SK-N-SH (cell line): ENCODE data around the gene CCDC171. TPM values are rescaled to one million over a fixed set of nuclear protein-coding genes. Genes with fewer than 3 reads are reported as not detected.

ENCODE experiments used
- CTCF ChIA-PET: fragments of 300-600, 350-600 bp; formaldehyde crosslinking; extraction: SDS; loops from one replicate; lab custom pipeline; 2021; lab: Yijun Ruan, JAX
- POLR2A ChIA-PET: fragments of 350-600 bp; sonication (Branson Sonifier 250); formaldehyde crosslinking; extraction: SDS; loops from one replicate; lab custom pipeline; 2020; ENCODE audit warnings: antibody characterized with exemption, inconsistent platforms; lab: Yijun Ruan, JAX
- DNase-seq: peaks from one replicate; pipeline ENCODE4 v3.0.0; 2012
- H2AFZ ChIP-seq: fragments of 200-600 bp; sonication (generic); 2 replicates; pipeline ENCODE4 v1.8.1; 2016; ENCODE audit warnings: antibody characterized with exemption, mild to moderate bottlenecking, low read depth
- H3F3A ChIP-seq: fragments of 200-600 bp; sonication (generic); replicated peaks from 2 replicates; pipeline ENCODE3; 2016; ENCODE audit warnings: antibody characterized with exemption, mild to moderate bottlenecking; ENCODE audit not compliant: insufficient read depth
- H3K27ac ChIP-seq, 2 experiments: fragments of 200-500 bp in 1 of 2; fragments of 200-600 bp in 1 of 2; sonication (Bioruptor generic) in 1 of 2; sonication (generic), shearing (Covaris generic) in 1 of 2; 2 replicates each; pipeline versions ENCODE4 v1.5.1 to v1.6.1; 2014 to 2016; ENCODE audit warnings: low read depth in 2 of 2, inconsistent platforms in 1 of 2, low read length in 1 of 2, mild to moderate bottlenecking in 1 of 2, mixed read lengths in 1 of 2
- H3K27me3 ChIP-seq: fragments of 200-600 bp; sonication (generic), shearing (Covaris generic); 2 replicates; pipeline ENCODE4 v1.6.1; 2016; ENCODE audit warnings: mixed run types; ENCODE audit not compliant: insufficient read depth
- H3K36me3 ChIP-seq, 2 experiments: fragments of 200-500 bp in 1 of 2; fragments of 200-600 bp in 1 of 2; sonication (Bioruptor generic) in 1 of 2; sonication (generic) in 1 of 2; replicated peaks in 1 of 2; 2 replicates each; pipeline versions ENCODE3 to v1.5.1; 2014 to 2016; ENCODE audit warnings: low read length in 1 of 2, mild to moderate bottlenecking in 1 of 2; ENCODE audit not compliant: insufficient read depth in 2 of 2, control insufficient read depth in 1 of 2
- H3K4me1 ChIP-seq, 2 experiments: fragments of 200-500 bp in 1 of 2; fragments of 200-600 bp in 1 of 2; sonication (Bioruptor generic) in 1 of 2; sonication (generic), shearing (Covaris generic) in 1 of 2; 2 replicates each; pipeline versions ENCODE4 v1.5.1 to v1.6.1; 2014 to 2016; ENCODE audit warnings: low read depth in 1 of 2, low read length in 1 of 2, mixed run types in 1 of 2; ENCODE audit not compliant: insufficient read depth in 2 of 2, control insufficient read depth in 1 of 2
- H3K4me2 ChIP-seq: fragments of 200-600 bp; sonication (generic), shearing (Covaris generic); 2 replicates; pipeline ENCODE4 v1.6.1; 2017; ENCODE audit warnings: mixed run types
- H3K4me3 ChIP-seq, 2 experiments: fragments of 200-500 bp in 1 of 2; fragments of 200-600 bp in 1 of 2; sonication (Bioruptor generic) in 1 of 2; sonication (generic), shearing (Covaris generic) in 1 of 2; 2 replicates each; pipeline versions ENCODE4 v1.5.1 to v1.8.1; 2014 to 2016; ENCODE audit warnings: low read depth in 2 of 2, inconsistent platforms in 1 of 2, low read length in 1 of 2, mild to moderate bottlenecking in 1 of 2, mixed read lengths in 1 of 2, moderate library complexity in 1 of 2
- H3K79me2 ChIP-seq: fragments of 200-600 bp; sonication (generic); 2 replicates; pipeline ENCODE4 v1.8.1; 2017; ENCODE audit warnings: mild to moderate bottlenecking; ENCODE audit not compliant: insufficient read depth
- H3K9ac ChIP-seq: fragments of 200-600 bp; sonication (generic); 2 replicates; pipeline ENCODE4 v1.6.1; 2017; ENCODE audit warnings: mixed run types
- H3K9me2 ChIP-seq: fragments of 200-600 bp; sonication (generic); 2 replicates; pipeline ENCODE4 v1.6.1; 2017; ENCODE audit warnings: mixed run types
- H3K9me3 ChIP-seq: fragments of 200-600 bp; sonication (generic); 2 replicates; pipeline ENCODE4 v1.6.1; 2017; ENCODE audit warnings: mixed run types, mild to moderate bottlenecking, moderate library complexity
- H4K20me1 ChIP-seq: fragments of 200-600 bp; sonication (generic); 2 replicates; pipeline ENCODE4 v1.6.1; 2017; ENCODE audit warnings: mild to moderate bottlenecking, mixed run types; ENCODE audit not compliant: insufficient read depth
- CHD2 ChIP-seq: fragments of 150-350 bp; IDR thresholded peaks from 2 replicates; pipeline ENCODE4 v1.6.1; 2018; ENCODE audit warnings: low read length; ENCODE audit not compliant: partially characterized antibody
- ELF1 ChIP-seq: IDR thresholded peaks from 2 replicates; pipeline ENCODE4 v1.4.0; 2012
- FOXJ3 ChIP-seq: sonication (generic); formaldehyde crosslinking; IDR thresholded peaks from 2 replicates; pipeline ENCODE4 v1.5.1; 2020; ENCODE audit warnings: mild to moderate bottlenecking, missing genetic modification reagents
- GABPA ChIP-seq: IDR thresholded peaks from 2 replicates; pipeline ENCODE4 v1.4.0; 2012; ENCODE audit warnings: low read depth, mild to moderate bottlenecking
- POLR2AphosphoS5 ChIP-seq: IDR thresholded peaks from 2 replicates; pipeline ENCODE4 v1.6.1; 2012; ENCODE audit warnings: low read depth, low read length
- RAD21 ChIP-seq: IDR thresholded peaks from 2 replicates; pipeline ENCODE4 v1.6.1; 2012; ENCODE audit warnings: mild to moderate bottlenecking, low read length
- REST ChIP-seq: IDR thresholded peaks from 2 replicates; pipeline ENCODE4 v1.6.1; 2012; ENCODE audit warnings: mild to moderate bottlenecking, low read depth, low read length, moderate library complexity
- SMC3 ChIP-seq: IDR thresholded peaks from 2 replicates; pipeline ENCODE4 v1.6.1; 2012; ENCODE audit warnings: low read depth, low read length, improper control_type of control experiment
- YY1 ChIP-seq: IDR thresholded peaks from 2 replicates; pipeline ENCODE4 v1.4.0; 2012; ENCODE audit warnings: low read depth, mild to moderate bottlenecking
- ZBTB33 ChIP-seq: IDR thresholded peaks from 2 replicates; pipeline ENCODE4 v1.4.0; 2012; ENCODE audit warnings: low read depth, borderline replicate concordance
- WGBS: methylation state at CpG from one replicate; pipeline ENCODE4 v1.1.6; 2017; ENCODE audit warnings: low lambda C conversion rate; 5-methylcytosine and 5-hydroxymethylcytosine counted together
- polyA plus RNA-seq, 3 experiments: library from polyadenylated mRNA; depleted of rRNA; stranded (reverse); fragments of >200 nt; gene quantifications; 2 replicates each; pipeline ENCODE4 v1.2.3, GENCODE V29; 2012

CCDC171 gene
- polyA plus RNA-seq, 1 of the 3 experiments (the other 2 are of a cell fraction), result 0.54 TPM

GRCh38 chr9:15635752-15636151 lies 82.9 kb downstream of the CCDC171 start:
- WGBS, result 53% methylated on average over 1 of the region's 1 CpG
- TF ChIP-seq YY1, result no peak
- TF ChIP-seq POLR2AphosphoS5, result no peak
- no peak for TF ChIP-seq CHD2
- TF ChIP-seq FOXJ3 (CRISPR knock-in tag), result no peak
- no peak for TF ChIP-seq ELF1
- TF ChIP-seq SMC3, result no peak
- TF ChIP-seq REST, result no peak
- TF ChIP-seq, all 33 proteins: peak for 0
- no peaks in the 10 kb centered on the region for H3K79me2 ChIP-seq
- no peak overlapping the region for H3K9ac ChIP-seq
- no peak overlapping the region for H3K4me2 ChIP-seq
- no peaks in the 10 kb centered on the region for H3K9me3 ChIP-seq
- no peaks in the 10 kb centered on the region for H3F3A ChIP-seq
- H3K27ac ChIP-seq, result no peak overlapping the region
- H3K4me3 ChIP-seq, result no peak overlapping the region
- DNase-seq, result no peak
- POLR2A ChIA-PET, result no interaction called here
- H2AFZ ChIP-seq, result no peak overlapping the region
- H3K9me2 ChIP-seq, result no peaks in the 10 kb centered on the region
- H3K4me1 ChIP-seq, result no peaks in the 10 kb centered on the region
- CTCF ChIA-PET, result no interaction called here
- no peaks in the 10 kb centered on the region for H3K36me3 ChIP-seq
- H4K20me1 ChIP-seq, result no peaks in the 10 kb centered on the region
- no peaks in the 10 kb centered on the region for H3K27me3 ChIP-seq

- no peaks in the 10 kb centered on the region for H3F3A ChIP-seq
- WGBS, result 78% methylated on average over 3 of the region's 3 CpGs
- no peaks in the 10 kb centered on the region for H3K36me3 ChIP-seq
- H3K4me1 ChIP-seq, result no peaks in the 10 kb centered on the region
- no peak for DNase-seq
- POLR2A ChIA-PET, result no interaction called here
- no peaks in the 10 kb centered on the region for H3K27me3 ChIP-seq
- H3K9ac ChIP-seq, result no peak overlapping the region
- CTCF ChIA-PET, result no interaction called here
- H3K4me3 ChIP-seq, result no peak overlapping the region
- H3K79me2 ChIP-seq, result no peaks in the 10 kb centered on the region
- H3K9me2 ChIP-seq, result no peaks in the 10 kb centered on the region
- no peak overlapping the region for H3K27ac ChIP-seq
- no peaks in the 10 kb centered on the region for H4K20me1 ChIP-seq
- no peak overlapping the region for H2AFZ ChIP-seq
- H3K4me2 ChIP-seq, result no peak overlapping the region
- H3K9me3 ChIP-seq, result no peaks in the 10 kb centered on the region
- no peak for TF ChIP-seq POLR2AphosphoS5
Measured at GRCh38 chr9:15640121-15640520, 87.3 kb downstream of the CCDC171 start.

- Histone ChIP-seq H3K36me3 (no peaks in the 10 kb centered on the region), H3K27me3 (no peaks in the 10 kb centered on the region), H4K20me1 (no peaks in the 10 kb centered on the region), H3K9ac (no peak overlapping the region), H3K4me1 (no peaks in the 10 kb centered on the region), H3K9me3 (no peaks in the 10 kb centered on the region), H3F3A (no peaks in the 10 kb centered on the region), H3K79me2 (no peaks in the 10 kb centered on the region), H3K4me3 (no peak overlapping the region), H2AFZ (no peak overlapping the region), H3K27ac (no peak overlapping the region), H3K4me2 (no peak overlapping the region), H3K9me2 (no peaks in the 10 kb centered on the region)
- TF ChIP-seq GABPA, result no peak
- TF ChIP-seq SMC3, result no peak
- no peak for TF ChIP-seq RAD21
- no peak for TF ChIP-seq ZBTB33
- 93% methylated on average over 1 of the region's 1 CpG for WGBS
- DNase-seq, result no peak
- CTCF ChIA-PET, result interaction anchor here (1.0 to 1.2 kb wide), 6 partner anchors 25 to 431 kb away, joined by 3 read pairs; partner anchors contain the start of gene SNAPC3
- POLR2A ChIA-PET, result no interaction called here
Measured at GRCh38 chr9:15641291-15641690, 88.4 kb downstream of the CCDC171 start.
